ENCODE measurements around the gene NRN1.

GRCh38 chr6:6039946-6040509, 33.3 kb upstream of the NRN1 start:
- no peak for TF ChIP-seq CTCF (IDR thresholded peaks at IDR 0.05; ENCODE audit: low read depth, low read length)
- no peak for TF ChIP-seq EZH2phosphoT487 (IDR thresholded peaks at IDR 0.05; ENCODE audit: low read depth)
